Endothelial cell of umbilical vein (primary cell): ENCODE results near the gene TFDP3.

Source experiments
- JUN ChIP-seq: IDR thresholded peaks from 2 replicates; pipeline ENCODE4 v1.6.1; 2011; ENCODE audit warnings: borderline replicate concordance, low read depth; ENCODE audit not compliant: insufficient read length, insufficient read depth
- POLR2A ChIP-seq: IDR thresholded peaks from 2 replicates; pipeline ENCODE4 v1.6.1; 2012; ENCODE audit warnings: low read depth, mild to moderate bottlenecking, control low read depth, low read length
- POLR2AphosphoS5 ChIP-seq: IDR thresholded peaks from 2 replicates; pipeline ENCODE4 v1.6.1; 2012; ENCODE audit warnings: low read depth, mild to moderate bottlenecking, control low read depth, low read length, moderate library complexity; ENCODE audit not compliant: insufficient read depth
- TF ChIP-seq, protein P1 (sequence below), 2 donors: IDR thresholded peaks; 1 replicate in 1 of 2; 2 replicates in 1 of 2; pipeline ENCODE4 v1.5.1; 2011; ENCODE audit warnings: low read length in 2 of 2, mild to moderate bottlenecking in 2 of 2, moderate library complexity in 2 of 2, control low read depth in 1 of 2, inconsistent platforms in 1 of 2, low read depth in 1 of 2; ENCODE audit not compliant: insufficient read depth in 1 of 2; ENCODE audit errors: extremely low read depth in 1 of 2

DNA sequence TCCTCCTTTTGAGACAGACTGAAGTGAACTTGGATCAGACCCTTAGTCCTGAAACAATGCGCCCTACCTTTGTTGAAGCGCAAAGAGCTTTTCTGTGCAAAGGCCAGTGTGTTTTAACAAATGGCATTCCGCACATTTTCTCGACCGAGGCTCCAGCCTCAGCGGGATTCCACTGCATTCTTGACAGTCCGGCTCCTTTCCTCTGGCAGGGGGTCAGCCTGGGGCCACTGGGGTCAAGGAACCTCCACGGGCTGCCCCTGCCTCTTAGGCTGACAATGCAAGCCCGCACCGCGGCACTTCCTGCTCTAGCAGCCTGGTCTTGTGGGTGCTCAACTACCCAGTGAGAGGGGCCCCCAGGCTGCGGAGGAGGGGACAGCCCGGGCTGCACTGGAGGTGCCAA, 47.2 kb upstream of the TFDP3 start:
- no peak for TF ChIP-seq POLR2A
- TF ChIP-seq, protein P1, sequence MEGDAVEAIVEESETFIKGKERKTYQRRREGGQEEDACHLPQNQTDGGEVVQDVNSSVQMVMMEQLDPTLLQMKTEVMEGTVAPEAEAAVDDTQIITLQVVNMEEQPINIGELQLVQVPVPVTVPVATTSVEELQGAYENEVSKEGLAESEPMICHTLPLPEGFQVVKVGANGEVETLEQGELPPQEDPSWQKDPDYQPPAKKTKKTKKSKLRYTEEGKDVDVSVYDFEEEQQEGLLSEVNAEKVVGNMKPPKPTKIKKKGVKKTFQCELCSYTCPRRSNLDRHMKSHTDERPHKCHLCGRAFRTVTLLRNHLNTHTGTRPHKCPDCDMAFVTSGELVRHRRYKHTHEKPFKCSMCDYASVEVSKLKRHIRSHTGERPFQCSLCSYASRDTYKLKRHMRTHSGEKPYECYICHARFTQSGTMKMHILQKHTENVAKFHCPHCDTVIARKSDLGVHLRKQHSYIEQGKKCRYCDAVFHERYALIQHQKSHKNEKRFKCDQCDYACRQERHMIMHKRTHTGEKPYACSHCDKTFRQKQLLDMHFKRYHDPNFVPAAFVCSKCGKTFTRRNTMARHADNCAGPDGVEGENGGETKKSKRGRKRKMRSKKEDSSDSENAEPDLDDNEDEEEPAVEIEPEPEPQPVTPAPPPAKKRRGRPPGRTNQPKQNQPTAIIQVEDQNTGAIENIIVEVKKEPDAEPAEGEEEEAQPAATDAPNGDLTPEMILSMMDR (IDR thresholded peaks at IDR 0.05; ENCODE audit: extremely low read depth in 1 of 2, insufficient read depth in 1 of 2, low read depth in 1 of 2, low read length in 2 of 2): no peak
- TF ChIP-seq JUN: no peak
- no peak for TF ChIP-seq POLR2AphosphoS5
